BE2C (cell line): ENCODE results near the gene CLDND2.
A peak's percentile ranks its signal among the peaks of the same experiment; 100 is the strongest.

Experiments used
- DNase-seq: peaks from one replicate; pipeline ENCODE4 v3.0.0-alpha.2; 2020
- H3K27me3 ChIP-seq: fragments of 250-450 bp; sonication (Bioruptor Pico); 2 replicates; pipeline ENCODE4 v1.5.1; 2020; ENCODE audit warnings: mild to moderate bottlenecking
- H3K36me3 ChIP-seq: fragments of 250-450 bp; sonication (Bioruptor Pico); 2 replicates; pipeline ENCODE4 v1.5.1; 2020; ENCODE audit warnings: mild to moderate bottlenecking
- H3K4me1 ChIP-seq: fragments of 250-450 bp; sonication (Bioruptor Pico); 2 replicates; pipeline ENCODE4 v1.5.1; 2020
- H3K4me3 ChIP-seq: 2 replicates; pipeline ENCODE4 v1.5.1; 2011; ENCODE audit warnings: low read depth, low read length
- H3K9me3 ChIP-seq: fragments of 250-450 bp; sonication (Bioruptor Pico); 2 replicates; pipeline ENCODE4 v1.5.1; 2020
- CTCF ChIP-seq: IDR thresholded peaks from 2 replicates; pipeline ENCODE4 v1.5.1; 2012; ENCODE audit warnings: mild to moderate bottlenecking, low read depth, low read length

The CLDND2 gene

GRCh38 chr19:51372649-51373504 lies 4.1 kb upstream of the CLDND2 start, which contains the start of gene NKG7:
Gene NKG7, minus strand, starts transcription at chr19:51372654. Its CDS starts 119 bp downstream, at chr19:51372535.
- DNase-seq, result no peak
- no peak within 1 kb of the TSS for H3K4me3 ChIP-seq
- peaks cover 2% of the 10 kb centered on the region; the same call in 1 of the 2 replicates for H3K4me1 ChIP-seq

DNA sequence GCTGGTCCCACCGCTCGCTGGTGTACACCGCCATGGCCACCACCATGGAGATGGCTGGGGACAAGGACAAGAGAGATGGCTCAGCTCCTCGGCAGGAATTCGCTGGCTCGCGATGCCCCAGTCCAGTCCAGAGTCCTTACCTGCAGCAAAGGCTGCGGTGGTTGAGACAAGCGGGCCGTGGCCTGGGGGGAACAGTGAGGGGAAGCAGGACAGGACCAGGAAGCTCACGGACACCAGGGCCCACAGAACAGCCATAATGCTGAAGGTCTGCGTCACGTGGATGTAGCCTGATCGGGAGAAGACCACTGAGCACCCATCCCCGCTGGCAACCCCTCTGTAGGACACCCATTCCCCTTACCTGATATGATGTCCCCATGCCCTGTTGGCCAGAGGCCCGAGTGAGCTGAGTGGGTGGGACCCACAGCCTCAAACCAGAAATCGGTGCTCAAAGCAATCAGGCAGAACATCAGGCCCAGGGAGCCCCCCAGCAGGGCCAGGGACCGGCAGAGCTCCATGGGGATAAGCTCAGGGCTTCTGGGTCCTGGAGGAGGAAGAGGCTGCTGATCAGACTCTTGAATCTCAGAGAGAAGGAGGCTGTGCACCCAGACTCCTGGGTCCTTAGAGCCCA lies 3.3 kb upstream of the CLDND2 start:
- no peak for TF ChIP-seq CTCF
- Histone ChIP-seq H3K27me3 (no peaks in the 10 kb centered on the region), H3K36me3 (no peaks in the 10 kb centered on the region), H3K9me3 (no peaks in the 10 kb centered on the region), H3K4me1 (peaks cover 2% of the 10 kb centered on the region; the same call in 1 of the 2 replicates), H3K4me3 (no peak overlapping the region)
- DNase-seq, result no peak

More at GRCh38 chr19:51372649-51373504, 4.1 kb upstream of the CLDND2 start, which contains the start of gene NKG7:
- H3K36me3 ChIP-seq, result no peaks in the 10 kb centered on the region
- no peaks in the 10 kb centered on the region for H3K27me3 ChIP-seq
- H3K9me3 ChIP-seq, result no peaks in the 10 kb centered on the region
- no peak for TF ChIP-seq CTCF

GRCh38 chr19:51371186-51371690 lies 2.4 kb upstream of the CLDND2 start:
- H3K4me3 ChIP-seq, result no peak overlapping the region
- no peaks in the 10 kb centered on the region for H3K27me3 ChIP-seq
- DNase-seq, result no peak
- no peaks in the 10 kb centered on the region for H3K9me3 ChIP-seq
- H3K36me3 ChIP-seq, result no peaks in the 10 kb centered on the region
- H3K4me1 ChIP-seq, result peaks cover 2% of the 10 kb centered on the region; the same call in 1 of the 2 replicates
- no peak for TF ChIP-seq CTCF

GRCh38 chr19:51370230-51370629 lies 1.4 kb upstream of the CLDND2 start:
- no peak overlapping the region for H3K4me3 ChIP-seq
- no peak for TF ChIP-seq CTCF
- DNase-seq, result no peak

DNA sequence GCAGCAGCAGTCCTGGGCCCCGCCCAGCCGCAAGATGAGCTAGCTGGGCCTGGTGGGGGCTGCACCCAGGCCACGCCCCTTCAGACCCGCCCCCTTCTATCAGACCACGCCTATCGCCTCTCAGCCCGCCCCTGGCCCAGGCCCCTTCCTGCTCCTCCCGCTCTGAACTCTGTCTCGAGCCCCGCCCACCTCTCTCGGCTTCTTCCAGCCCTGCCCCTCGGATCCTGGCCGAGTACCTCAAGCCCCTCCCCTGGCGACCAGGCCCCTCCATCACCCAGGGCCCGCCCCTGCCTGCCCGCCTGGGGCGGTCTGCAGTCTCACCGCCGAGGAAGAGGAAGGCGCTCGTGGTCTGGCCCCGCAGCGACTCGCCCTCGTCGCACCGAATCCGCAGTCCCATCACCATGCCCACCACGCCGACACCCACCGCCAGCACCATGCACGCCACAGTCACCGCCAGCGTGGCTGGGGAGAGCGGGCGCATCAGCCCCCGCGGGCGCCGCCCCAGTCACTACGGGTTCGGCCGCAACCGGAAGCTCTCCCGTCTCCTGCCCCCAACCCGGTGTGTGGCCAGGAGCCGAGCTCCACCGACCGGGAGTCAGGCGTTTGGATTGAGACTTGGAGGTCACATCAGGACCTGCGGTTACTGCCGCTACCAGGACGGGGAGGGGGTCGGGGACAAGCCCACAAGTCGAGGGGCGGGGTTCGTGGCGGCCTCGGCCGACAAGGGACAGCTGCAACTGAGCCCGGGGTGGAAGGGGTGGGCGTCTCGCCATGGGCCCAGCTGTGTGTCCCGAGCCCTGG lies 1.0 kb downstream of the CLDND2 start:
- Histone ChIP-seq H3K4me3 (peak overlapping the region; percentile 80), H3K9me3 (no peaks in the 10 kb centered on the region), H3K27me3 (no peaks in the 10 kb centered on the region), H3K4me1 (peaks cover 2% of the 10 kb centered on the region; the same call in 1 of the 2 replicates), H3K36me3 (no peaks in the 10 kb centered on the region)
- no peak for TF ChIP-seq CTCF
- peak; percentile 99 for DNase-seq

More at GRCh38 chr19:51370230-51370629, 1.4 kb upstream of the CLDND2 start:
- Histone ChIP-seq H3K9me3 (no peaks in the 10 kb centered on the region), H3K27me3 (no peaks in the 10 kb centered on the region), H3K36me3 (no peaks in the 10 kb centered on the region), H3K4me1 (peaks cover 2% of the 10 kb centered on the region; the same call in 1 of the 2 replicates)
